PC-9 (cell line): Measurements from ENCODE around the gene EP300. TPM values are rescaled to one million over a fixed set of nuclear protein-coding genes. Genes with fewer than 3 reads are reported as not detected.
A peak's percentile ranks its signal among the peaks of the same experiment; 100 is the strongest.
"Not testable (repeated sequence)": the region's sequence is repeated elsewhere in the genome, so short reads cannot be mapped to it uniquely, and the experiment has no call there.

ENCODE experiments used
- Bru-seq: library from RNA; stranded (reverse); fragments of 400-500 nt; gene quantifications from one replicate; lab custom pipeline; 2021; lab: Mats Ljungman, UMichigan
- BruChase-seq, 2 experiments: library from RNA; stranded (reverse); fragments of 400-500 nt; gene quantifications; one replicate each; lab custom pipeline; 2021; lab: Mats Ljungman, UMichigan
- BruUV-seq: library from RNA; stranded (reverse); fragments of 400-500 nt; replicated peaks from 2 replicates; lab custom pipeline; 2021; lab: Mats Ljungman, UMichigan
- CTCF ChIA-PET: fragments of 300-600 bp; sonication (Branson Sonifier 250); formaldehyde crosslinking; loops from one replicate; lab custom pipeline; 2022; ENCODE audit warnings: antibody characterized with exemption; lab: Charles Lee
- POLR2A ChIA-PET: fragments of 300-600 bp; sonication (Branson Sonifier 250); formaldehyde crosslinking; loops from one replicate; lab custom pipeline; 2022; ENCODE audit warnings: antibody characterized with exemption; ENCODE audit not compliant: unreplicated experiment; lab: Charles Lee
- DNase-seq, 2 experiments: peaks; one replicate each; pipeline versions ENCODE4 v3.0.0 to v3.0.0-alpha.2; 2015 to 2022; ENCODE audit warnings: mixed read lengths in 1 of 2
- H2AFZ ChIP-seq: fragments of 200-600 bp; sonication (generic); 2 replicates; pipeline ENCODE4 v1.8.1; 2017; ENCODE audit warnings: antibody characterized with exemption
- H3F3A ChIP-seq: fragments of 200-600 bp; sonication (generic); 2 replicates; pipeline ENCODE4 v1.8.1; 2017; ENCODE audit warnings: antibody characterized with exemption, mild to moderate bottlenecking, low read depth; ENCODE audit not compliant: insufficient read depth
- H3K27ac ChIP-seq: fragments of 200-600 bp; sonication (generic); 2 replicates; pipeline ENCODE4 v1.6.1; 2016; ENCODE audit warnings: mixed run types
- H3K27me3 ChIP-seq: fragments of 200-600 bp; sonication (generic); 2 replicates; pipeline ENCODE4 v1.6.1; 2016; ENCODE audit warnings: low read depth, mixed run types; ENCODE audit not compliant: insufficient read depth
- H3K36me3 ChIP-seq: fragments of 200-600 bp; sonication (generic); 2 replicates; pipeline ENCODE4 v1.6.1; 2016; ENCODE audit warnings: low read depth, mixed run types
- H3K4me1 ChIP-seq: fragments of 200-600 bp; sonication (generic); replicated peaks from 2 replicates; pipeline ENCODE4 v1.6.1; 2016; ENCODE audit warnings: mixed run types; ENCODE audit not compliant: insufficient read depth
- H3K4me2 ChIP-seq: fragments of 200-600 bp; sonication (generic); 2 replicates; pipeline ENCODE4 v1.6.1; 2017; ENCODE audit warnings: mixed run types
- H3K4me3 ChIP-seq: fragments of 200-600 bp; sonication (generic); 2 replicates; pipeline ENCODE4 v1.6.1; 2016; ENCODE audit warnings: mixed run types
- H3K79me2 ChIP-seq: fragments of 200-600 bp; sonication (generic); 2 replicates; pipeline ENCODE4 v1.6.1; 2017; ENCODE audit warnings: low read depth, mixed run types
- H3K9me2 ChIP-seq: fragments of 200-600 bp; sonication (generic); 2 replicates; pipeline ENCODE4 v1.8.1; 2017; ENCODE audit warnings: mild to moderate bottlenecking; ENCODE audit not compliant: insufficient read depth
- H3K9me3 ChIP-seq: fragments of 200-600 bp; sonication (generic); 2 replicates; pipeline ENCODE4 v1.8.1; 2016; ENCODE audit warnings: low read depth; ENCODE audit not compliant: insufficient read depth
- H4K20me1 ChIP-seq: fragments of 200-600 bp; sonication (generic); 2 replicates; pipeline ENCODE4 v1.8.1; 2017; ENCODE audit not compliant: insufficient read depth
- CTCF ChIP-seq: fragments of 200-600 bp; sonication (generic); conservative IDR thresholded peaks from 2 replicates; pipeline ENCODE4 v1.6.1; 2017; ENCODE audit warnings: mixed run types, antibody characterized with exemption, mild to moderate bottlenecking, moderate library complexity
- EZH2 ChIP-seq: fragments of 200-600 bp; sonication (generic); IDR thresholded peaks from 2 replicates; pipeline ENCODE4 v1.8.0; 2017; ENCODE audit warnings: antibody characterized with exemption, low read depth
- intact Hi-C: fragments of 100-400 bp; cut with micrococcal nuclease; formaldehyde crosslinking; loops from one replicate; pipeline ENCODE4 v1.10.0; 2022; ENCODE audit not compliant: unreplicated experiment
- long read RNA-seq: library from polyadenylated mRNA; stranded (forward); transcript quantifications from one replicate; pipeline ENCODE4 v2.0.0, GENCODE V29; 2022
- total RNA-seq: library from RNA; stranded (reverse); gene quantifications from 2 replicates; pipeline ENCODE4 v1.2.3, GENCODE V29; 2021

Gene EP300
- total RNA-seq (53.4 and 64.3 TPM in 2 replicates), Bru-seq, nascent RNA (percentile 92 among the genes with signal in this experiment), BruChase-seq, experiment 1, labeled RNA remaining after a 2-hour chase (percentile 91 among the genes with signal in this experiment), BruChase-seq, experiment 2, labeled RNA remaining after a 6-hour chase (percentile 90 among the genes with signal in this experiment)
- long read RNA-seq, full-length matches to known transcripts, result 2 of 17 reads
- long read RNA-seq, partial matches to known transcripts, result 3 of 17 reads
- long read RNA-seq, other reads (novel, unspliced or antisense), result 12 of 17 reads

GRCh38 chr22:41092023-41092817 is at the start of gene EP300:
EP300 (plus strand) TSS chr22:41092592; CDS start chr22:41093005, 413 bp downstream.
- POLR2A ChIA-PET, result interaction anchor here (0.5 to 0.6 kb wide), 4 partner anchors 38 to 311 kb away, joined by 5 to 19 read pairs (median 10); partner anchors contain the start of gene TEF

GRCh38 chr22:41043722-41044121 is 48.7 kb upstream of the EP300 start:
- H3K9me3 ChIP-seq, result no peaks in the 10 kb centered on the region
- no peak for DNase-seq
- no peak overlapping the region for H3K4me3 ChIP-seq
- TF ChIP-seq CTCF (no peak), EZH2 (no peak)
- no peaks in the 10 kb centered on the region; the same call in 1 of the 2 replicates for H3K9me2 ChIP-seq
- H3K4me2 ChIP-seq, result no peak overlapping the region
- ChIA-PET CTCF (no interaction called here), POLR2A (no interaction called here)
- H3K4me1 ChIP-seq, result 0 out of 2 replicates have a peak, but pooled peaks cover 7% of the 10 kb centered on the region
- H2AFZ ChIP-seq, result no peak overlapping the region
- no peaks in the 10 kb centered on the region for H3K36me3 ChIP-seq
- H3K79me2 ChIP-seq, result no peaks in the 10 kb centered on the region
- no peak overlapping the region for H3K27ac ChIP-seq
- H4K20me1 ChIP-seq, result no peaks in the 10 kb centered on the region
- H3F3A ChIP-seq, result peaks cover 10% of the 10 kb centered on the region; the same call in 1 of the 2 replicates
- intact Hi-C loops, result no loop called here
- no peaks in the 10 kb centered on the region for H3K27me3 ChIP-seq
- BruUV-seq, result no TSS peak

More at GRCh38 chr22:41092023-41092817, at the start of gene EP300:
- intact Hi-C loops, result no loop called here
- H3K9me3 ChIP-seq, result no peaks in the 10 kb centered on the region
- H3K4me2 ChIP-seq, result peak within 1 kb of the TSS; percentile 91
- H3K27me3 ChIP-seq, result no peaks in the 10 kb centered on the region
- peak within 1 kb of the TSS; percentile 82 for H2AFZ ChIP-seq
- peaks cover 49% of the 10 kb centered on the region for H3K79me2 ChIP-seq
- peaks cover 43% of the 10 kb centered on the region for H4K20me1 ChIP-seq
- no peaks in the 10 kb centered on the region for H3K9me2 ChIP-seq
- TF ChIP-seq EZH2 (no peak), CTCF (peak; percentile 40; the same call in 1 of the 2 replicates)
- peaks cover 5% of the 10 kb centered on the region; the same call in 1 of the 2 replicates for H3F3A ChIP-seq
- H3K27ac ChIP-seq, result peak within 1 kb of the TSS; percentile 97
- CTCF ChIA-PET, result no interaction called here
- DNase-seq, result peak; percentile 59 to 80
- H3K36me3 ChIP-seq, result peaks cover 22% of the 10 kb centered on the region
- peaks cover 28% of the 10 kb centered on the region for H3K4me1 ChIP-seq
- H3K4me3 ChIP-seq, result peak within 1 kb of the TSS; percentile 92
- no TSS peak for BruUV-seq

GRCh38 chr22:41045575-41045974 is 46.8 kb upstream of the EP300 start:
- H3K36me3 ChIP-seq, BruUV-seq, H2AFZ ChIP-seq, DNase-seq, H4K20me1 ChIP-seq, H3K4me3 ChIP-seq, H3K9me2 ChIP-seq, H3K27ac ChIP-seq, H3K79me2 ChIP-seq, H3K4me2 ChIP-seq, POLR2A ChIA-PET, intact Hi-C loops, H3K9me3 ChIP-seq, CTCF ChIA-PET, H3K27me3 ChIP-seq: not testable (repeated sequence)
- Histone ChIP-seq H3K4me1 (0 out of 2 replicates have a peak, but pooled peaks cover 11% of the 10 kb centered on the region), H3F3A (peaks cover 16% of the 10 kb centered on the region; the same call in 1 of the 2 replicates)
